Heart left ventricle (tissue), 13 donors: ENCODE data around the gene DIS3L2.

Experiments used
- POLR2A ChIP-seq, 2 donors: fragments of 450-650 bp; IDR thresholded peaks; one replicate each; pipeline ENCODE4 v1.6.1; 2017; ENCODE audit warnings: antibody characterized with exemption in 2 of 2, mild to moderate bottlenecking in 2 of 2, moderate library complexity in 2 of 2
- TF ChIP-seq, protein P1 (sequence below), 12 donors: fragments of 200-600 bp; sonication (generic) in 4 of 12; IDR thresholded peaks; one replicate each; pipeline versions ENCODE4 v1.5.0 to v1.8.0; 2018 to 2022; ENCODE audit warnings: antibody characterized with exemption in 12 of 12, mild to moderate bottlenecking in 5 of 12
- donor health status: ischemic (EF 13 %, LVEDD 7.1; RV severe dilation, severe dysfunction).
- donor health status: DM: no; HTN: yes; CAD: no.
- donor health status: DM: no; HTN: no; CAD: no.
- donor health status: ischemic (EF 25% LVEDD 6.9; RV normal size, moderate dysfunction).
- donor health status: ischemic (EF 25% LVEDD 5.7; RV mildly dilated, moderate dysfunction).
- donor health status: ischemic (EF 35%, LVEDD 5.7; RV mildly dilated, moderate dysfunction).
- donor health status: nonischemic (EF 11% LVEDD 7.7; RV severe dilation, severe dysfunction).
- donor health status: DM: yes; HTN: yes; CAD: no.
- donor health status: PGD.
- donor health status: ischemic (EF 29% LVEDD 5.4; RV normal size, mild dysfunction).
- donor health status: nonischemic (EF 23%, LVEDD 6.1; RV moderate dilation, normal function).

DNA sequence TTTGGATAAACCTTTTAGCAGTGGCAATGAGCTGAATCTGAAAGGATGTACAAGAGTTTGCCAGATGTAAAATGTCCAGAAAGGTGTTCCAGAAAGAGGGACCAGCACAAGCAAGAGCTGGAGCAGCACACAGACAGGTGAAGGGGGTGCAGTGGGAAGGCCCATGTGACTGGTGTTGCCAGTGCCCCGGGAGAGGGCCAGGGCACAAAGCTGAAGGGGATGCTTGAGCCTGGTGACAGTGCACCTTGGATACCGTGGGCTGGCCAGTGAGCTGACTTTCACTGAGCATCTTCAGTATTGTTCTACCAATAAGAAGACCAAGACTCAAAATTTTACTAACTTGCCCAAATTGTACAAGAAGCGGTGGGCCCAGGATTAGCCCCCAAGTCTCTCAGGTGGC is 284.7 kb downstream of the DIS3L2 start:
- TF ChIP-seq, protein P1, sequence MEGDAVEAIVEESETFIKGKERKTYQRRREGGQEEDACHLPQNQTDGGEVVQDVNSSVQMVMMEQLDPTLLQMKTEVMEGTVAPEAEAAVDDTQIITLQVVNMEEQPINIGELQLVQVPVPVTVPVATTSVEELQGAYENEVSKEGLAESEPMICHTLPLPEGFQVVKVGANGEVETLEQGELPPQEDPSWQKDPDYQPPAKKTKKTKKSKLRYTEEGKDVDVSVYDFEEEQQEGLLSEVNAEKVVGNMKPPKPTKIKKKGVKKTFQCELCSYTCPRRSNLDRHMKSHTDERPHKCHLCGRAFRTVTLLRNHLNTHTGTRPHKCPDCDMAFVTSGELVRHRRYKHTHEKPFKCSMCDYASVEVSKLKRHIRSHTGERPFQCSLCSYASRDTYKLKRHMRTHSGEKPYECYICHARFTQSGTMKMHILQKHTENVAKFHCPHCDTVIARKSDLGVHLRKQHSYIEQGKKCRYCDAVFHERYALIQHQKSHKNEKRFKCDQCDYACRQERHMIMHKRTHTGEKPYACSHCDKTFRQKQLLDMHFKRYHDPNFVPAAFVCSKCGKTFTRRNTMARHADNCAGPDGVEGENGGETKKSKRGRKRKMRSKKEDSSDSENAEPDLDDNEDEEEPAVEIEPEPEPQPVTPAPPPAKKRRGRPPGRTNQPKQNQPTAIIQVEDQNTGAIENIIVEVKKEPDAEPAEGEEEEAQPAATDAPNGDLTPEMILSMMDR (IDR thresholded peaks at IDR 0.05), result no peak
- TF ChIP-seq POLR2A (IDR thresholded peaks at IDR 0.05), result no peak
